Mucosa of stomach (tissue), 1 donor: ENCODE measurements around the gene SLC52A3.

Experiments used
- H3K27me3 ChIP-seq: one replicate; pipeline ENCODE4 v1.7.0; 2013; ENCODE audit warnings: mild to moderate bottlenecking, low read length; ENCODE audit not compliant: control insufficient read depth, insufficient read depth
- H3K36me3 ChIP-seq: one replicate; pipeline ENCODE4 v1.7.0; 2013; ENCODE audit warnings: low read length; ENCODE audit not compliant: control insufficient read depth, insufficient read depth
- H3K4me1 ChIP-seq: one replicate; pipeline ENCODE4 v1.7.0; 2013; ENCODE audit warnings: mild to moderate bottlenecking, low read length; ENCODE audit not compliant: control insufficient read depth, insufficient read depth
- H3K4me3 ChIP-seq: one replicate; pipeline ENCODE4 v1.7.0; 2013; ENCODE audit warnings: low read length
- H3K9ac ChIP-seq: one replicate; pipeline ENCODE4 v1.7.0; 2013; ENCODE audit warnings: mild to moderate bottlenecking, low read length, moderate library complexity
- H3K9me3 ChIP-seq: one replicate; pipeline ENCODE4 v1.7.0; 2013; ENCODE audit warnings: mild to moderate bottlenecking, low read length, moderate library complexity; ENCODE audit not compliant: control insufficient read depth
- donor health status: Pancreatic carcinoma.

The SLC52A3 gene

DNA sequence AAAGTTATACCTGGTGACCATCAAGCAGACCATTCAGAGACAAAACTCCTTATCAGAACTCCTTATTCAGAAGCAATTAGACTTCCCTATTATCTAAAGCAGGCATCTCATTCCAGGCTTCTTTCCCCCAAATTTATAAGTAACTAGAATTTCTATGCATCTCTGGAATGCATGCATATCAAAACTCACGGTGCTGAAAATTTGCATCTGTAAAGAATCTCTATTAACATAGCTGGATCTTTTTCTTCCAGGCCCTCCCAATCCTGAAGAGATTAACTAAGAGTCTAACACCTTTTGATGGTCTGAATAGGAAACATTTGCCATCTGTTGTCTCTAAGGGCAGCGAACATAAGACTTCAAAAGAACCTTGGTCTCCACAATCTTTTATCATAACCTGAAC, 22.8 kb upstream of the SLC52A3 start:
- H3K36me3 ChIP-seq: no peaks in the 10 kb centered on the region
- H3K4me3 ChIP-seq: no peak overlapping the region
- no peaks in the 10 kb centered on the region for H3K4me1 ChIP-seq
- no peaks in the 10 kb centered on the region for H3K27me3 ChIP-seq
- no peaks in the 10 kb centered on the region for H3K9me3 ChIP-seq
- no peak overlapping the region for H3K9ac ChIP-seq

DNA sequence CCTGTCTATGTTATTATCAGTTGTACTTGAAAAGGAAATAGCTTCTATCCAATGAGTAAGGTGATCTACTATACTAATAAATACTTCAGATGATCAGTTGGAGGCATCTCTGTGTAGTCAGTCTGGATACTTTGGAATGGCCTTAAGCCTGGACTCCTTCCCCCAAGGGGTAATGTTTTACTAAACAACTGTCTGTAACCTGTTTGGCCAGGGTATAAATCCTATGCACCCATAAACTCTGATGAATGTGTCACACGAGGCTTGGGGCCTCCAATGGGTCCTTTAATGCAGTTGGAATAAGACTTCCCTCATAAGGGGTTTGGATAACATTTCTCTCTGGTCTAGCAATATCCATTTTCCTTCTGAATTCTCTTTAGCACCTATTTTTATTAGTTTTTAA, 19.5 kb upstream of the SLC52A3 start:
- H3K9me3 ChIP-seq: no peaks in the 10 kb centered on the region

DNA sequence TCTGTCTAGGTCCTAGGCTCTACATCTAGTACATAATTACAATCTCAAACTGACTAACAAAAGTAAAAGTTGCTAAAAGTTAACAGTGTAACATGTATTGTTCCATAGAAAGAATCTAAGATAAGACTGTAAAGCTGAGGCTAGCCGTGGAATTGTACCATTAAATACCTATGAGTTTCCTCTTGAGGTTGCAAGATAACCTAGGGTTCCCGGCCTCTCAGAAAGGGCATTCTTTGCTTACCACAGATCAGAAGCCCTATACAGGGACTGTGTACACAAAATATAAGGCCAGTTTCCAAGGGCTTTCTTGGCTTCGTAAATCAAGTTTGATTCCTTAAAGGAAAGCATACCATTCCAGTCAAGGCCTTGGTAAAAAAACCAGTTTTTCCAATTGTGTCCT, 11.5 kb upstream of the SLC52A3 start:
- Histone ChIP-seq H3K4me3 (no peak overlapping the region), H3K4me1 (peaks cover 20% of the 10 kb centered on the region), H3K36me3 (no peaks in the 10 kb centered on the region), H3K9me3 (no peaks in the 10 kb centered on the region), H3K27me3 (no peaks in the 10 kb centered on the region), H3K9ac (no peak overlapping the region)

More for the DNA sequence above, 19.5 kb upstream of the SLC52A3 start:
- no peaks in the 10 kb centered on the region for H3K27me3 ChIP-seq
- H3K4me3 ChIP-seq: no peak overlapping the region
- no peaks in the 10 kb centered on the region for H3K4me1 ChIP-seq
- no peak overlapping the region for H3K9ac ChIP-seq
- H3K36me3 ChIP-seq: no peaks in the 10 kb centered on the region

DNA sequence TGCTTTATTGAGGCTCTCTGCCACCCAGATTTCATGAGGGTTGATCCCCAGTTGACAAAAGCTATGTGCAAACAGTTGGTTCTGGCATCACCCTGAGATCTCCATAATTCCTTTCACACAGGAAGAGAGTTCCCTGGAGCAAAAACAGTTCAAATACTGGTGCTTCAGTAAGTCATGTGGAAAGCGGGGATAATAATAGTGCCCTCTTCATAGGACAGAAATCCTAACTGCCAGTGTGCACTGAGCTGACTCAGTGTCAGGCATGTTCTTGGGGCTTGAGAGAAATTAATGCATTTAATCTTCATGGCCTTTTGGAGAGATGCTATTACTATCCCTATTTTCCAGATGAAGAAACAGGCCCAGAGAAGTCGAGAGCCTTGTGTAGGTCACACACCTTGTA, 7.9 kb upstream of the SLC52A3 start:
- peaks cover 23% of the 10 kb centered on the region for H3K4me1 ChIP-seq
- H3K4me3 ChIP-seq: no peak overlapping the region
- H3K9ac ChIP-seq: no peak overlapping the region
- H3K27me3 ChIP-seq: no peaks in the 10 kb centered on the region
- H3K9me3 ChIP-seq: no peaks in the 10 kb centered on the region
- H3K36me3 ChIP-seq: no peaks in the 10 kb centered on the region

DNA sequence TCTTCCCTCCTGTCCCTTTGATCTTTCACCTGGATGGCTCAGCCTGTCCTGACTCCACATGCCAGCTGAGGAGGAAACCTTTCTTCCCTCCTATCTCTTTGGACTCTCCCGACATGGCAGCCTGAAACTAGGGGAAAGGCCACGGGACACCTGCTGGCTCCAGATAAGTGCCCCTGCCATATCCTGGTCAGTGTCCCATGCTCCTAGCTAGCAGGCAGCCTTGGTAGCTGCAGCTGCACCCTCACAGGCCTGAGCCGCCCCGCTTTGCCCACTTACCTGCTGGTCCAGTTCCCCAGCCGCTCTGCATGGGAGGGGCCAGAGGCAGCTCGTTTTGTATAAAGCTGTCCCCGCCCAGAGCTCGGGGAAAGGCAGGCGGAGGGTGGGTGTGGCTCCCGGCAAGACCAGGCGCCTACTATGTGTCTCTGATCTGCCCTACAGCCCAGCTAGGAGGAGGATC, 7.4 kb upstream of the SLC52A3 start:
- Histone ChIP-seq H3K27me3 (no peaks in the 10 kb centered on the region), H3K4me3 (no peak overlapping the region), H3K9ac (no peak overlapping the region), H3K36me3 (no peaks in the 10 kb centered on the region), H3K9me3 (no peaks in the 10 kb centered on the region), H3K4me1 (peaks cover 23% of the 10 kb centered on the region)

DNA sequence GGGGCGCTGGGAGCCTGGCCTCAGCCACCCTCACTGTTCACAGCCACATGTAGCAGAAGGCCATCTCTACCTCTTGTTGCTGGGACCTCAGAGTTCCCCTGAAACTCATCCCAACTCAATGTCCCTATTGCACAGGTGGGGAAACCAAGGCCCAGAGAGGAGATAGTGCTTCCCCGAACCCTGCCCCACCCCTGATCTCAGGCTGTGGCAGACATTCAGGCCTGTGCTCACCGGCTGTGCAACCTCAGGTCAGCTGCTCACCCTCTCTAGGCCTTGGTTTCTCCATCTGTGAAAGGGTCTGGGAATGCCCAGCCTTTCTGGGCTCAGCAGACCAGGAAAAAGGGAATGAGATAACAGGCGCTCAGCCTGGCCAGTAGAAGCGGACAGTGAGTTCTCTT, 6.4 kb upstream of the SLC52A3 start:
- Histone ChIP-seq H3K4me3 (no peak overlapping the region), H3K9me3 (no peaks in the 10 kb centered on the region), H3K4me1 (peaks cover 23% of the 10 kb centered on the region), H3K36me3 (no peaks in the 10 kb centered on the region), H3K9ac (no peak overlapping the region), H3K27me3 (no peaks in the 10 kb centered on the region)

DNA sequence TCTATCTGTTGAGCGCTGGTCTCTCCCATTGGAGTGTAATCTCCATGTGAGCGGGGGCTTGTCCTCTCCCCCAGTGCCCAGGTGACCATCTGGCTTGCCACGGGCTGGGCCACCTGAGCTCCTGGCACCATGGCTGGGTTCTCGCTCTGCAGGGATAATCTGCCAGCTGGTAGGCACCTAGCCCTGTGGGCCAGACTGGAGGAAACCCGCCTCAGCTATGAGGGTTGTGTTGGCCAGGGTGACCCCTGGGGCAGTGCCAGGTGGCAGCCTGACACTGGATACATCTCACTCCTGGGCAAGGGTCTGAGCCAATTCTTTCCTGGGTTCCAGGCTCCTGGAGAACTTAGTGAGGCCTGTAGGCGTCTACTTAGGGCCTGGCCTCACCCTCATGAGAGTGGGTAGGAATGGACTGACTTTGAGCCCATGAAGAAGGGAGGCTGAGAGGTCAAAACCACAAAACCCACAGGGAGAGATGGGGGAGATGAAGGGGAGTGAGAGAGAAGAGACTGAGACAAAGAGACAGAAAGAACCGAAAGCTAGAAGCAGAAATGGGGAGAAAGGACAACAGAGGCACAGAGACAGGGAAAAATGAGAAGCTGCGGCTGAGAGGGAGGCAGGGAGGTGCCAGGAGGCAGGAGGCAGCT, 5.8 kb upstream of the SLC52A3 start:
- H3K36me3 ChIP-seq: no peaks in the 10 kb centered on the region
- H3K27me3 ChIP-seq: no peaks in the 10 kb centered on the region
- H3K4me3 ChIP-seq: no peak overlapping the region
- H3K4me1 ChIP-seq: peaks cover 17% of the 10 kb centered on the region
- H3K9ac ChIP-seq: no peak overlapping the region
- H3K9me3 ChIP-seq: no peaks in the 10 kb centered on the region

DNA sequence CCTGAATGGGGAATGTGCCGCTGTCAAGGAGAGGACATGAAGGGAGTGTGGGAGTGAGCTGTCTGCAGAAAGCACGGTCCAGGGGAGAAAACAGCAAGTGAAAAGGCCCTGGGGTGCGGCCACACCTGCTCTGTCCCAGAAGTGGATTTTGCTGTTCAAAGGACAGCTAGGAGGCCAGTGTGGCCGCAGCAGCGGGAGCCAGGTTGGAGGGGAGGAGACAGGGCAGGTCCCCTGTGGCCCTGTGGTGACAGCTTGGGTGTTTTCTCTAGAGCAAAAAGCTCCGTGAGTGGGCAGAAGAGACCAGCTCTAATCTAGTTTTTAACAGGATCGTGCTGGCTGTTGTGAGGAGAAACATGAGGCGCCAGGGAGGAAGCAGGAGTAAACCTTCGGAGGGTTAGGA, 4.5 kb upstream of the SLC52A3 start:
- no peak overlapping the region for H3K9ac ChIP-seq
- no peaks in the 10 kb centered on the region for H3K27me3 ChIP-seq
- H3K4me3 ChIP-seq: no peak overlapping the region
- H3K4me1 ChIP-seq: peaks cover 17% of the 10 kb centered on the region
- no peaks in the 10 kb centered on the region for H3K36me3 ChIP-seq
- H3K9me3 ChIP-seq: no peaks in the 10 kb centered on the region

DNA sequence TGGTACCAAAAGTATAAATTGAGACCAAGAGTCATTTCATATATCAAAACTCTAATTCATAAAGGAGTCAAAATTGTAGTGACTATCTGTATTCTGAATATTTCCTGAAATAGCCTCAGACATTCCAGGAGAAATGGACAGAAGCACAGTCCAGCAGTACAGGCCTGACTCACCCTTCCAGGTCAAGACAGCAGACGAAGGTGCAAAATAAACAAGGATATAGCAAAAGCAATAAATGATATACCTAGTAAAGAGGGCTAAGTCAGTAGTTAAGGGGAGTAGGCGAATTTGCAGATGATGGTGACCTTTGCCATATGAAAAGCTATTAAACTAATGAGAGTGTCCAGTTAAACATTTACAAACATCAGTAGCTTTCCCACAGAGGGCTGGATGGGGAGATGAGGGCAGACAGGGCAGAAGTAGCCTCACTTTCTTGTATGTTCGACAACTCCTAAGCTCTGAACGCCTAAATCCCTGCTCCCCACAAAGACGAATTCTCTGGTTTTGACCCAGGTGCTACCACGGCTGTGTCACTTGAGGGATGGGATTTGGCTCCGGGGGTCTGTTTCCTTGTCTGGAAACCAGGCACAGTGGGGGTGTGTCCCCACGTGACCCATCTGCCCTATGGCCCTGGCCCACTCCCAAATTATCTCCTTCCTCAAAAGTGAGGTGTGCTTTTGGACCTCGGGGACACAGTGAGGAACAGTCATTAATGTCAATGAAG, 3.6 kb upstream of the SLC52A3 start:
- peaks cover 17% of the 10 kb centered on the region for H3K4me1 ChIP-seq
- no peaks in the 10 kb centered on the region for H3K27me3 ChIP-seq
- H3K9me3 ChIP-seq: no peaks in the 10 kb centered on the region
- no peaks in the 10 kb centered on the region for H3K36me3 ChIP-seq
- no peak overlapping the region for H3K4me3 ChIP-seq
- no peak overlapping the region for H3K9ac ChIP-seq

DNA sequence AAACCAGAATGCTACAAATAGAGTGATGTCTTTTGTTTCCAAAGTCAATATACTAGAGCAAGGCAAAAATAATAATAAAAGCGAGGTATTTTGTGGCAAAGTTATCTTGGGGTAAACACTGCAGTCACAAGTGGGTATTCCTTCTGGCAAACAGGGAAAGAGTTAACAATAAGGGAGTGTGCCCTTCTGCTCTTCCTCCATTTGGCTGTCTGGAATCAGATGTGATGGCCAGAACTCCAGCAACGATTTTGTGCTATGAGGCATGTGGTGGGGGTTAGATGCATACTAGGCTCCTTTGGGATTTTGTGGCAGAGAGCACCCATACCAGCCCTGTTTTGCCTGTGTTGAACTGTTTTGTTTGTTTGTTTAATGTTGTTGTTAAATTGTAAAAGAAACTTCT, 2.4 kb upstream of the SLC52A3 start:
- H3K4me1 ChIP-seq: peaks cover 11% of the 10 kb centered on the region
- no peaks in the 10 kb centered on the region for H3K36me3 ChIP-seq
- no peaks in the 10 kb centered on the region for H3K27me3 ChIP-seq
- no peaks in the 10 kb centered on the region for H3K9me3 ChIP-seq
- no peak overlapping the region for H3K9ac ChIP-seq
- no peak overlapping the region for H3K4me3 ChIP-seq

DNA sequence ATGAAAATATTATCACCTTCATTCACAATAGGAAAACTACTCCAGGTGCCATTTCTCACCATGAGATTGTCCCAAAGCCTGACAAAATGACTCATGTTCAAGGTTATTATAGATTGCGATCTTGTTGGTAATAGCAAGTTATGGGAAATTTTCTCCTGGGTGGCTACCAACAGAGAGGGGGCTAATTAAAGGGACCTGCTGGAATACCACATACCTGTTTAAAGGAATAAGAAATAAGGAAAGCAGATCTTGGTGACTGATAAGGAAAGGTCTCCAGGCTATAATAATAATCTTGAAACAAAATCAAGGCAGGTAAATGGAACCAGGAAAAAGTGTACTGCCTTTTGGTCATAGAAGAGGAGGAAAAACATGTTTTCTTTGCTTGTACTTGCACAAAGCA, 1.4 kb downstream of the SLC52A3 start:
- Histone ChIP-seq H3K9me3 (no peaks in the 10 kb centered on the region), H3K27me3 (no peaks in the 10 kb centered on the region), H3K36me3 (no peaks in the 10 kb centered on the region), H3K9ac (no peak overlapping the region), H3K4me3 (no peak overlapping the region), H3K4me1 (no peaks in the 10 kb centered on the region)

DNA sequence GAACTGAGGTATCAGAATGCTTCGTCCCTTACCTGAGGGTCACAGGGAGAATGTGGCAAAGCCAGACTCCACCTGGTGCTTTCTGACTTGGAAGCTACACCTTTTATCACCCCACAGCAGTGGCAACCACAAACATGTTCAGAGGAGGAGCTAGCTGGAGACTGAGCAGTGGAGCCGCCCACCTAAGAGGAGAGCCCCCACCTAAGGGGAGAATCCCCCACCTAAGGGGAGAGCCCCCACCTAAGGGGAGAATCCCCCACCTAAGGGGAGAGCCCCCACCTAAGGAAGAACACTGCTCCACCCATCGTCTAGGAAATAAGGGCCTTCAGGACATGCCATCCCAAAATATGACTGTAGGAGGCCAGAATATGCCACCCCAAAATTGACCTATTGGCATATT, 4.0 kb downstream of the SLC52A3 start:
- no peaks in the 10 kb centered on the region for H3K36me3 ChIP-seq

More for the DNA sequence above, 4.0 kb downstream of the SLC52A3 start:
- no peak overlapping the region for H3K4me3 ChIP-seq
- H3K4me1 ChIP-seq: no peaks in the 10 kb centered on the region
- no peaks in the 10 kb centered on the region for H3K27me3 ChIP-seq
- no peak overlapping the region for H3K9ac ChIP-seq
- no peaks in the 10 kb centered on the region for H3K9me3 ChIP-seq
